ENCODE results near the gene EFCAB6. TPM values are rescaled to one million over a fixed set of nuclear protein-coding genes. Genes with fewer than 3 reads are reported as not detected.

EFCAB6 gene
- total and polyA plus RNA-seq, 2 donors (not counting 3 experiments of a cell fraction or from before 2014, with no cell fraction given) = 0.07 to 0.31 TPM

DNA sequence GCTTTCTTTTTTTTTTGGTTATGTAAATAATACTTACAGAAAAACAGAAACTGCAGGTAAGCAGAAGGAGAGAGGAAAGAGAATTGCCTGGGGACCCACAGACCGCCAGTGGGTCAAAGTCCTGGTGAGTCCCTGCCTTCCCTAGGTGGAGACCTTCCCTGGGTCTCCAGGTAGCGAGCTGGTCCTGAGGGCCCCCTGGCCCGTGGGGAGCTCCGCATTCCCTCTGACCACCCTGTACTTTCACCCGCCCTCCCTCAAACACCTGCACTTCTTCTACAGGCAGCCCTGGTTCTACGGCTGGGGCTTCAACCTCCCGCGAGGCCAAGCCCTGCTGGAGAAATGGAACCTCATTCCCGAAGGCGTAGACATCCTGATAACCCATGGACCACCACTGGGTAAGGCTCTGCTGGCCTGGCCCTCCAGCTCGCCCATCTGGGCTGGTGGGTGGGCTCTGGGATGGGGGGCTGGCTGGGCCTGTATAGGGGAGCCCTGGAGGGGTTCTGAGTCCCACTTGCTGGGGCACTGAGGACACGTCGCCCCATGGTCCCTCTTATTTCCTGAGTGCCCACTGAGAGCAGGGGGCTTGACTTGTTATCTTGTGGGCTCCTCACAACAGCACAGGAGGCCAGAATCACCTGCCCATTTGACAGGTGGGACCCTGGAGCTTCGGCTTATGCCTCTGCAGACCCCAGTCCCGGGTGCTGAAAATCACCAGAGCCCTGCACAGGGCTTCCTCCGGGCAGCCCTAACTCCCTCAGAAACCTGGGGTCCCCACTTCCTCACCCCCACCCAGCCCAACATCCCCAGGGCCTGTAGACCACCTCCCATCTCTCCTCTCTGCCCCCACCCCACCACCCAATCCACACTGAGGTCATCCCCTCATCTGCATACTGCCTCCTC, 313.9 kb downstream of the EFCAB6 start:
- DNase-seq (ENCODE audit: low read depth, low spot score) = no peak
- no peak for FAIRE-seq
- intact Hi-C loops (cut with micrococcal nuclease) = no loop called here
- CTCF ChIA-PET = no interaction called here
- Histone ChIP-seq H3K4me2 (ENCODE audit: insufficient read depth, low read length) (no peak overlapping the region), H2AFZ (ENCODE audit: low read depth, low read length) (no peak overlapping the region), H3K27me3 (ENCODE audit: control insufficient read depth in 2 of 2, insufficient read depth in 2 of 2, low read length in 2 of 2) (no peaks in the 10 kb centered on the region), H3K4me1 (ENCODE audit: control insufficient read depth, extremely low read depth, insufficient read depth, low read length) (no peaks in the 10 kb centered on the region), H3K9me1 (replicated peaks; ENCODE audit: control insufficient read depth, extremely low read depth, insufficient read depth, low read length) (no peaks in the 10 kb centered on the region), H3K27ac (ENCODE audit: insufficient read depth, low read depth, low read length) (no peak overlapping the region), H3K36me3 (ENCODE audit: control insufficient read depth in 2 of 2, extremely low read depth in 1 of 2, insufficient read depth in 2 of 2, low read length in 2 of 2) (no peaks in the 10 kb centered on the region), H3K9ac (replicated peaks; ENCODE audit: extremely low read depth, insufficient read depth, low read length) (no peak overlapping the region), H3K79me2 (ENCODE audit: control insufficient read depth, insufficient read depth, low read length) (no peaks in the 10 kb centered on the region), H4K20me1 (replicated peaks; ENCODE audit: control insufficient read depth, extremely low read depth, insufficient read depth, low read length) (no peaks in the 10 kb centered on the region), H3K4me3 (replicated peaks in 1 of 3; ENCODE audit: insufficient read depth in 1 of 3, low read depth in 1 of 3, low read length in 3 of 3) (no peak overlapping the region), H3K9me3 (replicated peaks; ENCODE audit: control insufficient read depth, insufficient read depth, low read length) (peaks cover 5% of the 10 kb centered on the region)
- BruUV-seq (replicated peaks) = no TSS peak
- dilution Hi-C loops (cut with MboI; ENCODE audit: extremely low pct_ligation_motif_present, low sequenced_read_pairs) = no loop called here
- POLR2A ChIA-PET = no interaction called here
- TF ChIP-seq, protein P1, sequence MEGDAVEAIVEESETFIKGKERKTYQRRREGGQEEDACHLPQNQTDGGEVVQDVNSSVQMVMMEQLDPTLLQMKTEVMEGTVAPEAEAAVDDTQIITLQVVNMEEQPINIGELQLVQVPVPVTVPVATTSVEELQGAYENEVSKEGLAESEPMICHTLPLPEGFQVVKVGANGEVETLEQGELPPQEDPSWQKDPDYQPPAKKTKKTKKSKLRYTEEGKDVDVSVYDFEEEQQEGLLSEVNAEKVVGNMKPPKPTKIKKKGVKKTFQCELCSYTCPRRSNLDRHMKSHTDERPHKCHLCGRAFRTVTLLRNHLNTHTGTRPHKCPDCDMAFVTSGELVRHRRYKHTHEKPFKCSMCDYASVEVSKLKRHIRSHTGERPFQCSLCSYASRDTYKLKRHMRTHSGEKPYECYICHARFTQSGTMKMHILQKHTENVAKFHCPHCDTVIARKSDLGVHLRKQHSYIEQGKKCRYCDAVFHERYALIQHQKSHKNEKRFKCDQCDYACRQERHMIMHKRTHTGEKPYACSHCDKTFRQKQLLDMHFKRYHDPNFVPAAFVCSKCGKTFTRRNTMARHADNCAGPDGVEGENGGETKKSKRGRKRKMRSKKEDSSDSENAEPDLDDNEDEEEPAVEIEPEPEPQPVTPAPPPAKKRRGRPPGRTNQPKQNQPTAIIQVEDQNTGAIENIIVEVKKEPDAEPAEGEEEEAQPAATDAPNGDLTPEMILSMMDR (IDR thresholded peaks at IDR 0.05; ENCODE audit: extremely low read depth in 1 of 2, insufficient read depth in 1 of 2, low read depth in 1 of 2, low read length in 2 of 2) = no peak
- TF ChIP-seq MYC (IDR thresholded peaks at IDR 0.05; ENCODE audit: low read depth, low read length) (no peak), GATA2 (IDR thresholded peaks at IDR 0.05; ENCODE audit: insufficient read depth, insufficient read length, low read depth, low read length) (no peak), JUN (IDR thresholded peaks at IDR 0.05; ENCODE audit: borderline replicate concordance, insufficient read depth, insufficient read length, low read depth) (no peak), EZH2 (IDR thresholded peaks at IDR 0.05; ENCODE audit: borderline replicate concordance, low read depth, low read length, severe bottlenecking) (no peak)

All from endothelial cell of umbilical vein (primary cell).